Activated naive CD8-positive, alpha-beta T cell treated with anti-CD3 and anti-CD28 coated beads, Interleukin-2, amount 10 ng/mL, durations not matched to agents 7 days and 5 days (primary cell): Measurements from ENCODE around the gene PAPSS2. TPM values are rescaled to one million over a fixed set of nuclear protein-coding genes. Genes with fewer than 3 reads are reported as not detected.
"Not testable (repeated sequence)": the region's sequence is repeated elsewhere in the genome, so short reads cannot be mapped to it uniquely, and the experiment has no call there.

Experiments used
- ATAC-seq: fragments of 150-1000 bp; cut with Tn5 transposase; one replicate; pipeline ENCODE4 v1.10.0; 2021; ENCODE audit warnings: low read depth, moderate library complexity
- POLR2A ChIA-PET: fragments of 350-600 bp; sonication (Branson Sonifier 250); formaldehyde crosslinking; loops from one replicate; lab custom pipeline; 2021; ENCODE audit warnings: antibody characterized with exemption; lab: Charles Lee
- DNase-seq: peaks from one replicate; pipeline ENCODE4 v3.0.0; 2021
- H3K27ac Mint-ChIP-seq: one replicate; pipeline ENCODE4 v1.8.0; 2022; ENCODE audit warnings: mild to moderate bottlenecking, mixed read lengths
- H3K27me3 Mint-ChIP-seq: one replicate; pipeline ENCODE4 v1.8.0; 2022; ENCODE audit warnings: mild to moderate bottlenecking, moderate library complexity, mixed read lengths
- H3K36me3 Mint-ChIP-seq: one replicate; pipeline ENCODE4 v1.8.0; 2021; ENCODE audit warnings: mild to moderate bottlenecking, mixed read lengths
- H3K4me1 Mint-ChIP-seq: one replicate; pipeline ENCODE4 v1.8.0; 2021; ENCODE audit warnings: mixed read lengths
- H3K4me3 Mint-ChIP-seq: one replicate; pipeline ENCODE4 v1.8.0; 2022; ENCODE audit warnings: mild to moderate bottlenecking, moderate library complexity, mixed read lengths
- H3K9me3 Mint-ChIP-seq: one replicate; pipeline ENCODE4 v1.8.0; 2021; ENCODE audit warnings: mixed read lengths
- total RNA-seq, 2 experiments: library from RNA; stranded (reverse); gene quantifications; one replicate each; pipeline ENCODE4 v1.2.3, GENCODE V29; 2021

The PAPSS2 gene
- total RNA-seq, 2 experiments from 2014 or later = 1.1 to 2.2 TPM

- H3K4me3 Mint-ChIP-seq = no peak overlapping the region
- no peak overlapping the region for H3K27ac Mint-ChIP-seq
- ATAC-seq = no peak
- H3K9me3 Mint-ChIP-seq = no peaks in the 10 kb centered on the region
- POLR2A ChIA-PET = no interaction called here
- no peak for DNase-seq
- no peaks in the 10 kb centered on the region for H3K36me3 Mint-ChIP-seq
- H3K27me3 Mint-ChIP-seq = peaks cover 33% of the 10 kb centered on the region
- peaks cover 5% of the 10 kb centered on the region for H3K4me1 Mint-ChIP-seq
Measured at GRCh38 chr10:87739703-87740102, 80.0 kb downstream of the PAPSS2 start.

GRCh38 chr10:87740254-87740655 is 80.6 kb downstream of the PAPSS2 start:
- Mint-ChIP-seq H3K36me3 (no peaks in the 10 kb centered on the region), H3K27me3 (peaks cover 29% of the 10 kb centered on the region), H3K4me1 (peaks cover 1% of the 10 kb centered on the region), H3K9me3 (no peaks in the 10 kb centered on the region), H3K4me3 (no peak overlapping the region), H3K27ac (no peak overlapping the region)
- no peak for ATAC-seq
- DNase-seq = no peak
- POLR2A ChIA-PET = no interaction called here

- peaks cover 16% of the 10 kb centered on the region for H3K27me3 Mint-ChIP-seq
- H3K9me3 Mint-ChIP-seq, H3K4me3 Mint-ChIP-seq, DNase-seq, H3K27ac Mint-ChIP-seq, H3K4me1 Mint-ChIP-seq, ATAC-seq, H3K36me3 Mint-ChIP-seq: not testable (repeated sequence)
- POLR2A ChIA-PET = interaction anchor here (0.7 kb wide), 1 partner anchor 23 kb away, joined by 6 read pairs; no protein-coding TSS in a partner anchor
Measured at GRCh38 chr10:87742992-87743610, 83.4 kb downstream of the PAPSS2 start.

- Mint-ChIP-seq H3K4me3 (no peak overlapping the region), H3K9me3 (peaks cover 5% of the 10 kb centered on the region), H3K4me1 (no peaks in the 10 kb centered on the region), H3K27me3 (peaks cover 8% of the 10 kb centered on the region), H3K36me3 (peaks cover 4% of the 10 kb centered on the region), H3K27ac (no peak overlapping the region)
- DNase-seq = no peak
- POLR2A ChIA-PET = no interaction called here
- ATAC-seq = no peak
Measured at GRCh38 chr10:87744606-87745005, 84.9 kb downstream of the PAPSS2 start.

- ATAC-seq (no peak), DNase-seq (no peak)
- Mint-ChIP-seq H3K27me3 (peaks cover under 1% of the 10 kb centered on the region), H3K4me1 (peaks cover under 1% of the 10 kb centered on the region), H3K27ac (no peak overlapping the region), H3K36me3 (peaks cover 6% of the 10 kb centered on the region), H3K9me3 (peaks cover 5% of the 10 kb centered on the region), H3K4me3 (no peak overlapping the region)
- POLR2A ChIA-PET = no interaction called here
Measured at GRCh38 chr10:87746911-87747310, 87.2 kb downstream of the PAPSS2 start.

GRCh38 chr10:87748244-87748643 is 88.6 kb downstream of the PAPSS2 start:
- not testable (repeated sequence) for H3K4me1 Mint-ChIP-seq, DNase-seq, H3K27ac Mint-ChIP-seq, H3K27me3 Mint-ChIP-seq, H3K9me3 Mint-ChIP-seq, H3K4me3 Mint-ChIP-seq, ATAC-seq
- H3K36me3 Mint-ChIP-seq = peaks cover 11% of the 10 kb centered on the region
- POLR2A ChIA-PET = interaction anchor here (0.6 kb wide), 1 partner anchor 60 kb away, joined by 4 read pairs; no protein-coding TSS in a partner anchor

GRCh38 chr10:87750001-87750671 is 90.5 kb downstream of the PAPSS2 start:
- DNase-seq (no peak), ATAC-seq (no peak)
- no peak overlapping the region for H3K4me3 Mint-ChIP-seq
- POLR2A ChIA-PET = no interaction called here
- H3K27me3 Mint-ChIP-seq = no peaks in the 10 kb centered on the region
- H3K4me1 Mint-ChIP-seq = peaks cover 1% of the 10 kb centered on the region
- peaks cover 5% of the 10 kb centered on the region for H3K9me3 Mint-ChIP-seq
- peaks cover 21% of the 10 kb centered on the region for H3K36me3 Mint-ChIP-seq
- no peak overlapping the region for H3K27ac Mint-ChIP-seq

- Mint-ChIP-seq H3K4me3 (no peak overlapping the region), H3K36me3 (peaks cover 25% of the 10 kb centered on the region), H3K27ac (no peak overlapping the region), H3K9me3 (peaks cover 5% of the 10 kb centered on the region), H3K27me3 (no peaks in the 10 kb centered on the region), H3K4me1 (peaks cover 1% of the 10 kb centered on the region)
- ATAC-seq (no peak), DNase-seq (no peak)
- POLR2A ChIA-PET = interaction anchor here (0.7 kb wide), 1 partner anchor 919 kb away, joined by 4 read pairs; no protein-coding TSS in a partner anchor
Measured at GRCh38 chr10:87750817-87751216, 91.1 kb downstream of the PAPSS2 start.

GRCh38 chr10:87751274-87751673 is 91.6 kb downstream of the PAPSS2 start:
- H3K4me1 Mint-ChIP-seq = peaks cover 3% of the 10 kb centered on the region
- H3K4me3 Mint-ChIP-seq = no peak overlapping the region
- peaks cover 28% of the 10 kb centered on the region for H3K36me3 Mint-ChIP-seq
- no peak overlapping the region for H3K27ac Mint-ChIP-seq
- peaks cover 5% of the 10 kb centered on the region for H3K9me3 Mint-ChIP-seq
- DNase-seq (no peak), ATAC-seq (no peak)
- POLR2A ChIA-PET = interaction anchor here (0.7 kb wide), 1 partner anchor 918 kb away, joined by 4 read pairs; no protein-coding TSS in a partner anchor
- H3K27me3 Mint-ChIP-seq = no peaks in the 10 kb centered on the region

- peaks cover 3% of the 10 kb centered on the region for H3K4me1 Mint-ChIP-seq
- DNase-seq (no peak), ATAC-seq (no peak)
- peaks cover 5% of the 10 kb centered on the region for H3K9me3 Mint-ChIP-seq
- H3K36me3 Mint-ChIP-seq = peaks cover 31% of the 10 kb centered on the region
- no peaks in the 10 kb centered on the region for H3K27me3 Mint-ChIP-seq
- no peak overlapping the region for H3K27ac Mint-ChIP-seq
- POLR2A ChIA-PET = no interaction called here
- no peak overlapping the region for H3K4me3 Mint-ChIP-seq
Measured at GRCh38 chr10:87752566-87752965, 92.9 kb downstream of the PAPSS2 start.

GRCh38 chr10:87753995-87754866 is 94.6 kb downstream of the PAPSS2 start:
- H3K4me3 Mint-ChIP-seq = no peak overlapping the region
- POLR2A ChIA-PET = no interaction called here

GRCh38 chr10:87757685-87758084 is 98.0 kb downstream of the PAPSS2 start:
- no peak overlapping the region for H3K27ac Mint-ChIP-seq

More at GRCh38 chr10:87753995-87754866, 94.6 kb downstream of the PAPSS2 start:
- no peaks in the 10 kb centered on the region for H3K27me3 Mint-ChIP-seq
- no peak for DNase-seq
- H3K36me3 Mint-ChIP-seq = peaks cover 32% of the 10 kb centered on the region
- peaks cover 3% of the 10 kb centered on the region for H3K4me1 Mint-ChIP-seq
- peaks cover under 1% of the 10 kb centered on the region for H3K9me3 Mint-ChIP-seq
- H3K27ac Mint-ChIP-seq = no peak overlapping the region
- no peak for ATAC-seq

GRCh38 chr10:87759551-87759950 is 99.9 kb downstream of the PAPSS2 start:
- H3K27me3 Mint-ChIP-seq = no peaks in the 10 kb centered on the region
- H3K4me3 Mint-ChIP-seq = no peak overlapping the region
- peaks cover 13% of the 10 kb centered on the region for H3K4me1 Mint-ChIP-seq
- H3K36me3 Mint-ChIP-seq = peaks cover 31% of the 10 kb centered on the region
- H3K9me3 Mint-ChIP-seq = no peaks in the 10 kb centered on the region
- ATAC-seq = no peak
- H3K27ac Mint-ChIP-seq = no peak overlapping the region
- no peak for DNase-seq
- POLR2A ChIA-PET = no interaction called here

More at GRCh38 chr10:87757685-87758084, 98.0 kb downstream of the PAPSS2 start:
- peaks cover 13% of the 10 kb centered on the region for H3K4me1 Mint-ChIP-seq
- POLR2A ChIA-PET = no interaction called here
- H3K27me3 Mint-ChIP-seq = no peaks in the 10 kb centered on the region
- no peaks in the 10 kb centered on the region for H3K9me3 Mint-ChIP-seq
- no peak overlapping the region for H3K4me3 Mint-ChIP-seq
- no peak for DNase-seq
- H3K36me3 Mint-ChIP-seq = peaks cover 41% of the 10 kb centered on the region
- ATAC-seq = no peak
